ENCODE measurements around the gene DUSP9. TPM values are rescaled to one million over a fixed set of nuclear protein-coding genes. Genes with fewer than 3 reads are reported as not detected.
A peak's percentile ranks its signal among the peaks of the same experiment; 100 is the strongest.

Gene DUSP9
- total and polyA plus RNA-seq, 8 donors: 0.10 to 0.56 (median 0.23) TPM; not detected in 1

- H3K4me1 ChIP-seq: no peaks in the 10 kb centered on the region
- no peaks in the 10 kb centered on the region for H3K9me3 ChIP-seq
- no peaks in the 10 kb centered on the region for H3K36me3 ChIP-seq
- TF ChIP-seq CTCF (IDR thresholded peaks at IDR 0.05): no peak
- peaks cover 3 to 55% of the 10 kb centered on the region in 2 donors for H3K27me3 ChIP-seq
- DNase-seq (peak in 1 of 4 donors; percentile 19), ATAC-seq (no peak)
- H3K4me3 ChIP-seq: no peak overlapping the region
- no peak overlapping the region for H3K27ac ChIP-seq
- intact Hi-C loops (cut with DNase I): no loop called here
Observed at GRCh38 chrX:153670748-153671588, 24.0 kb downstream of the DUSP9 start.

GRCh38 chrX:153671589-153672530, 24.9 kb downstream of the DUSP9 start:
- H3K9me3 ChIP-seq: no peaks in the 10 kb centered on the region
- H3K27me3 ChIP-seq: peaks cover 3 to 54% of the 10 kb centered on the region in 2 donors
- ATAC-seq: no peak
- H3K4me1 ChIP-seq: no peaks in the 10 kb centered on the region
- TF ChIP-seq CTCF (IDR thresholded peaks at IDR 0.05): no peak
- H3K36me3 ChIP-seq: no peaks in the 10 kb centered on the region
- H3K27ac ChIP-seq: no peak overlapping the region
- no peak overlapping the region for H3K4me3 ChIP-seq
- peak in 1 of 4 donors; percentile 29 for DNase-seq
- intact Hi-C loops (cut with DNase I): no loop called here

GRCh38 chrX:153672531-153673427, 25.8 kb downstream of the DUSP9 start:
- H3K4me1 ChIP-seq: no peaks in the 10 kb centered on the region
- ATAC-seq (no peak), DNase-seq (peak in 1 of 4 donors; percentile 32)
- intact Hi-C loops (cut with DNase I): no loop called here
- H3K27ac ChIP-seq: no peak overlapping the region
- H3K9me3 ChIP-seq: no peaks in the 10 kb centered on the region
- H3K36me3 ChIP-seq: no peaks in the 10 kb centered on the region
- no peak overlapping the region for H3K4me3 ChIP-seq
- H3K27me3 ChIP-seq: peaks cover 3 to 52% of the 10 kb centered on the region in 2 donors
- TF ChIP-seq CTCF (IDR thresholded peaks at IDR 0.05): no peak

- no peaks in the 10 kb centered on the region for H3K36me3 ChIP-seq
- no peaks in the 10 kb centered on the region for H3K9me3 ChIP-seq
- TF ChIP-seq CTCF (IDR thresholded peaks at IDR 0.05): no peak
- no peak for ATAC-seq
- H3K27ac ChIP-seq: no peak within 1 kb of the TSS
- peaks cover 3 to 52% of the 10 kb centered on the region in 2 donors for H3K27me3 ChIP-seq
- peak in 1 of 4 donors; percentile 15 for DNase-seq
- no peaks in the 10 kb centered on the region for H3K4me1 ChIP-seq
- no peak within 1 kb of the TSS for H3K4me3 ChIP-seq
- intact Hi-C loops (cut with DNase I): no loop called here
Observed at GRCh38 chrX:153673428-153674218, 26.6 kb downstream of the DUSP9 start, which contains the start of gene PNCK. PNCK (minus strand) TSS chrX:153673813; CDS start chrX:153673076, 737 bp downstream.
